Measurements from ENCODE around the gene RAB36.

DNA sequence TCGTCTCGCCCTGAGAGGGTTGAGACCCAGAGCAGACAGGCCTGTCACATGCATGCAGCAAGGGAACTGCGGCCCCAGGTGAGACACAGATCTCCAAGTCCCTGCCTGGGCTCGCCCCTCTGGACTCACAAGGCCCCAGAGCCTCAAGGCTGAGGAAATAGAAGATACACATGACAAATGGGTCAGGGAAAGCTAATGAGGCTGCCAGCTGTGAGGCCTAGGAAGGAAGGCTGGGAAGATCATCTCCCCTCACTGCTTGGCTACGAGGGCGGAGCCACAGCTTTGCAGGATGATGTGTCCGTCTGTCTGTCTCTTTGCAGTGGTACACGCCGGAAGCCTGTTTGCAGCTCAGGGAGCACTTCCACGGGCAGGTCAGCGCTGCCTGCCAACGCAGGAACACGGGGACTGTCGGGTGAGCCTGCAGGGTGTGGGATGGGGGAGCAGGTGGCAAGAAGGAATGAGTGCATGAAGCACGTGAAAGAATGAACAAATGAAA lies 4.5 kb downstream of the RAB36 start:
- TF ChIP-seq FOXM1 (IDR thresholded peaks at IDR 0.05; ENCODE audit: borderline replicate concordance), result no peak
- TF ChIP-seq LEF1 (IDR thresholded peaks at IDR 0.05; ENCODE audit: borderline replicate concordance), result no peak
- TF ChIP-seq NFRKB (IDR thresholded peaks at IDR 0.05), result no peak
- no peak for TF ChIP-seq SUZ12 (IDR thresholded peaks at IDR 0.05)
